ENCODE data around the gene ARHGAP33. TPM values are rescaled to one million over a fixed set of nuclear protein-coding genes. Genes with fewer than 3 reads are reported as not detected.

ARHGAP33 gene
- total RNA-seq, 4 donors from 2014 or later, result 3.3 to 11.2 (median 7.7) TPM

GRCh38 chr19:35777961-35778360 is 2.6 kb downstream of the ARHGAP33 start:
- peaks cover 14 to 28% (median 20%) of the 10 kb centered on the region in 4 donors for H3K4me1 ChIP-seq
- no peak for TF ChIP-seq POLR2AphosphoS5 (IDR thresholded peaks at IDR 0.05)
- TF ChIP-seq EP300 (IDR thresholded peaks at IDR 0.05), result no peak
- TF ChIP-seq CTCF (IDR thresholded peaks at IDR 0.05), result no peak
- TF ChIP-seq POLR2A (IDR thresholded peaks at IDR 0.05; ENCODE audit: low read depth), result no peak
- no peaks in the 10 kb centered on the region for H3K27me3 ChIP-seq
- WGBS, result 88% methylated on average over 7 of the region's 7 CpGs
- H3K4me3 ChIP-seq, result no peak overlapping the region
- no peak overlapping the region for H3K27ac ChIP-seq (replicated peaks in 1 of 4)
- no peaks in the 10 kb centered on the region for H3K9me3 ChIP-seq
- H3K36me3 ChIP-seq, result peaks cover 6 to 50% (median 38%) of the 10 kb centered on the region in 4 donors
- no peak for DNase-seq (ENCODE audit: extremely low spot score)
- intact Hi-C loops (cut with DNase I), result loop anchor here (10.0 kb wide), 1 partner anchor 107 kb away; no protein-coding TSS in a partner anchor

- intact Hi-C loops (cut with DNase I), result loop anchor here (10.0 kb wide), 1 partner anchor 106 kb away; no protein-coding TSS in a partner anchor
- H3K36me3 ChIP-seq, result peaks cover 6 to 59% (median 39%) of the 10 kb centered on the region in 4 donors
- no peaks in the 10 kb centered on the region for H3K9me3 ChIP-seq
- H3K4me1 ChIP-seq, result peaks cover 14 to 28% (median 20%) of the 10 kb centered on the region in 4 donors
- TF ChIP-seq POLR2A (IDR thresholded peaks at IDR 0.05; ENCODE audit: low read depth) (no peak), CTCF (IDR thresholded peaks at IDR 0.05) (no peak), POLR2AphosphoS5 (IDR thresholded peaks at IDR 0.05) (no peak), EP300 (IDR thresholded peaks at IDR 0.05) (no peak)
- H3K4me3 ChIP-seq, result no peak overlapping the region
- H3K27me3 ChIP-seq, result no peaks in the 10 kb centered on the region
- no peak overlapping the region for H3K27ac ChIP-seq (replicated peaks in 1 of 4)
- 88% methylated on average over 8 of the region's 8 CpGs for WGBS
- DNase-seq (ENCODE audit: extremely low spot score), result no peak
These were observed 3.7 kb downstream of the ARHGAP33 start for GRCh38 chr19:35779033-35779432.

GRCh38 chr19:35780058-35780457 is 4.7 kb downstream of the ARHGAP33 start:
- H3K9me3 ChIP-seq, result no peaks in the 10 kb centered on the region
- no peak for DNase-seq (ENCODE audit: extremely low spot score)
- TF ChIP-seq POLR2AphosphoS5 (IDR thresholded peaks at IDR 0.05) (no peak), POLR2A (IDR thresholded peaks at IDR 0.05; ENCODE audit: low read depth) (no peak)
- peaks cover 8 to 20% (median 13%) of the 10 kb centered on the region in 4 donors for H3K4me1 ChIP-seq
- 96% methylated on average over 5 of the region's 16 CpGs for WGBS
- H3K27me3 ChIP-seq, result no peaks in the 10 kb centered on the region
- H3K4me3 ChIP-seq, result no peak overlapping the region
- H3K36me3 ChIP-seq, result peaks cover 6 to 70% (median 44%) of the 10 kb centered on the region in 4 donors
- no peak overlapping the region for H3K27ac ChIP-seq (replicated peaks in 1 of 4)
- intact Hi-C loops (cut with DNase I), result loop anchor here (10.0 kb wide), 1 partner anchor 75 kb away; the partner anchor contains the start of genes KIRREL2 and NPHS1

- Histone ChIP-seq H3K27ac (replicated peaks in 1 of 4) (no peak overlapping the region), H3K4me3 (no peak overlapping the region), H3K4me1 (peaks cover 7 to 17% (median 11%) of the 10 kb centered on the region in 4 donors), H3K36me3 (peaks cover 6 to 76% (median 47%) of the 10 kb centered on the region in 4 donors), H3K27me3 (no peaks in the 10 kb centered on the region), H3K9me3 (no peaks in the 10 kb centered on the region)
- intact Hi-C loops (cut with DNase I), result loop anchor here (10.0 kb wide), 1 partner anchor 74 kb away; the partner anchor contains the start of genes KIRREL2 and NPHS1
- 95% methylated on average over 19 of the region's 20 CpGs for WGBS
- no peak for DNase-seq (ENCODE audit: extremely low spot score)
- no peak for TF ChIP-seq CTCF (IDR thresholded peaks at IDR 0.05)
- no peak for TF ChIP-seq EP300 (IDR thresholded peaks at IDR 0.05)
- no peak for TF ChIP-seq POLR2A (IDR thresholded peaks at IDR 0.05; ENCODE audit: low read depth)
- no peak for TF ChIP-seq POLR2AphosphoS5 (IDR thresholded peaks at IDR 0.05)
These were observed 5.4 kb downstream of the ARHGAP33 start for GRCh38 chr19:35780717-35781116.

- no peak overlapping the region for H3K27ac ChIP-seq (replicated peaks in 1 of 4)
- no peak for DNase-seq (ENCODE audit: extremely low spot score)
- WGBS, result 73% methylated on average over 9 of the region's 9 CpGs
- H3K9me3 ChIP-seq, result no peaks in the 10 kb centered on the region
- peaks cover 6 to 83% (median 50%) of the 10 kb centered on the region in 4 donors for H3K36me3 ChIP-seq
- H3K4me1 ChIP-seq, result peaks cover 0 to 8% (median 2%) of the 10 kb centered on the region in 4 donors
- no peak overlapping the region for H3K4me3 ChIP-seq
- no peaks in the 10 kb centered on the region for H3K27me3 ChIP-seq
- no peak for TF ChIP-seq EP300 (IDR thresholded peaks at IDR 0.05)
- no peak for TF ChIP-seq CTCF (IDR thresholded peaks at IDR 0.05)
- TF ChIP-seq POLR2AphosphoS5 (IDR thresholded peaks at IDR 0.05), result no peak
- TF ChIP-seq POLR2A (IDR thresholded peaks at IDR 0.05; ENCODE audit: low read depth), result no peak
- intact Hi-C loops (cut with DNase I), result loop anchor here (10.0 kb wide), 1 partner anchor 73 kb away; the partner anchor contains the start of genes KIRREL2 and NPHS1
These were observed 6.3 kb downstream of the ARHGAP33 start for GRCh38 chr19:35781650-35782049.

All from esophagus muscularis mucosa (tissue), 4 donors.